KG1 (cell line): ENCODE measurements around the gene FAM161A.

Experiments used
- DNase-seq: peaks from one replicate; lab custom pipeline; 2025; lab: John Stamatoyannopoulos, UW

The FAM161A gene

GRCh38 chr2:61785583-61785982 lies 68.3 kb downstream of the FAM161A start:
- DNase-seq: no peak

- DNase-seq: no peak
These were observed 69.2 kb downstream of the FAM161A start for GRCh38 chr2:61784643-61785042.

GRCh38 chr2:61775956-61776570 lies 77.8 kb downstream of the FAM161A start:
- no peak for DNase-seq
